ENCODE results near the gene SMARCAD1.

GRCh38 chr4:94278781-94279180 lies 71.1 kb downstream of the SMARCAD1 start:
- TF ChIP-seq, protein P1, sequence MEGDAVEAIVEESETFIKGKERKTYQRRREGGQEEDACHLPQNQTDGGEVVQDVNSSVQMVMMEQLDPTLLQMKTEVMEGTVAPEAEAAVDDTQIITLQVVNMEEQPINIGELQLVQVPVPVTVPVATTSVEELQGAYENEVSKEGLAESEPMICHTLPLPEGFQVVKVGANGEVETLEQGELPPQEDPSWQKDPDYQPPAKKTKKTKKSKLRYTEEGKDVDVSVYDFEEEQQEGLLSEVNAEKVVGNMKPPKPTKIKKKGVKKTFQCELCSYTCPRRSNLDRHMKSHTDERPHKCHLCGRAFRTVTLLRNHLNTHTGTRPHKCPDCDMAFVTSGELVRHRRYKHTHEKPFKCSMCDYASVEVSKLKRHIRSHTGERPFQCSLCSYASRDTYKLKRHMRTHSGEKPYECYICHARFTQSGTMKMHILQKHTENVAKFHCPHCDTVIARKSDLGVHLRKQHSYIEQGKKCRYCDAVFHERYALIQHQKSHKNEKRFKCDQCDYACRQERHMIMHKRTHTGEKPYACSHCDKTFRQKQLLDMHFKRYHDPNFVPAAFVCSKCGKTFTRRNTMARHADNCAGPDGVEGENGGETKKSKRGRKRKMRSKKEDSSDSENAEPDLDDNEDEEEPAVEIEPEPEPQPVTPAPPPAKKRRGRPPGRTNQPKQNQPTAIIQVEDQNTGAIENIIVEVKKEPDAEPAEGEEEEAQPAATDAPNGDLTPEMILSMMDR (IDR thresholded peaks at IDR 0.05): no peak
- no peak for TF ChIP-seq EP300 (IDR thresholded peaks at IDR 0.05)

Data from ovary (tissue), 3 donors.